ENCODE data around the gene PGAM5.

- TF ChIP-seq, protein P1, sequence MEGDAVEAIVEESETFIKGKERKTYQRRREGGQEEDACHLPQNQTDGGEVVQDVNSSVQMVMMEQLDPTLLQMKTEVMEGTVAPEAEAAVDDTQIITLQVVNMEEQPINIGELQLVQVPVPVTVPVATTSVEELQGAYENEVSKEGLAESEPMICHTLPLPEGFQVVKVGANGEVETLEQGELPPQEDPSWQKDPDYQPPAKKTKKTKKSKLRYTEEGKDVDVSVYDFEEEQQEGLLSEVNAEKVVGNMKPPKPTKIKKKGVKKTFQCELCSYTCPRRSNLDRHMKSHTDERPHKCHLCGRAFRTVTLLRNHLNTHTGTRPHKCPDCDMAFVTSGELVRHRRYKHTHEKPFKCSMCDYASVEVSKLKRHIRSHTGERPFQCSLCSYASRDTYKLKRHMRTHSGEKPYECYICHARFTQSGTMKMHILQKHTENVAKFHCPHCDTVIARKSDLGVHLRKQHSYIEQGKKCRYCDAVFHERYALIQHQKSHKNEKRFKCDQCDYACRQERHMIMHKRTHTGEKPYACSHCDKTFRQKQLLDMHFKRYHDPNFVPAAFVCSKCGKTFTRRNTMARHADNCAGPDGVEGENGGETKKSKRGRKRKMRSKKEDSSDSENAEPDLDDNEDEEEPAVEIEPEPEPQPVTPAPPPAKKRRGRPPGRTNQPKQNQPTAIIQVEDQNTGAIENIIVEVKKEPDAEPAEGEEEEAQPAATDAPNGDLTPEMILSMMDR (IDR thresholded peaks at IDR 0.05), result no peak
- TF ChIP-seq ZFX (IDR thresholded peaks at IDR 0.05; ENCODE audit: borderline replicate concordance), result no peak
These were observed 48.7 kb downstream of the PGAM5 start for GRCh38 chr12:132759359-132759758.
